ENCODE results near the gene AMIGO1.

AMIGO1 gene

DNA sequence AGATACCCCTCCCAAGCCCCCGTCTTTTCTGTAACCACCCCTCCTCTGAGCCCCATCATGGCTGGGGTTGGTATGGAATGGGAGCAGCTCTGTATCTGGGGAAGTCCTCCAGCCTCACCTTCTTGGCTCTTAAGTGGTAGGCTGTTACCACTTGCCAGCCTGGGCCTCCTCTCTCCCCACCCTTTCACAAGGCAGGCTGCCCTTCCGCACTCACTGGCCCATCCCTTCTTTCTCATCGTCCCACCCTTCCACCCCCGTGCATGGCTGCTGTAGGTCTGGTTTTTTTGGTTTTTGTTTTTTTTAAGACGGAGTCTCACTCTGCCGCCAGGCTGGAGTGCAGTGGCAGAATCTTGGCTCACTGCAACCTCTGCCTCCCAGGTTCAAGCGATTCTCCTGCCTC, 10.4 kb downstream of the AMIGO1 start:
- no peak overlapping the region for H3K4me2 ChIP-seq
- H3K27ac ChIP-seq, result no peak overlapping the region
- TF ChIP-seq, protein P1, sequence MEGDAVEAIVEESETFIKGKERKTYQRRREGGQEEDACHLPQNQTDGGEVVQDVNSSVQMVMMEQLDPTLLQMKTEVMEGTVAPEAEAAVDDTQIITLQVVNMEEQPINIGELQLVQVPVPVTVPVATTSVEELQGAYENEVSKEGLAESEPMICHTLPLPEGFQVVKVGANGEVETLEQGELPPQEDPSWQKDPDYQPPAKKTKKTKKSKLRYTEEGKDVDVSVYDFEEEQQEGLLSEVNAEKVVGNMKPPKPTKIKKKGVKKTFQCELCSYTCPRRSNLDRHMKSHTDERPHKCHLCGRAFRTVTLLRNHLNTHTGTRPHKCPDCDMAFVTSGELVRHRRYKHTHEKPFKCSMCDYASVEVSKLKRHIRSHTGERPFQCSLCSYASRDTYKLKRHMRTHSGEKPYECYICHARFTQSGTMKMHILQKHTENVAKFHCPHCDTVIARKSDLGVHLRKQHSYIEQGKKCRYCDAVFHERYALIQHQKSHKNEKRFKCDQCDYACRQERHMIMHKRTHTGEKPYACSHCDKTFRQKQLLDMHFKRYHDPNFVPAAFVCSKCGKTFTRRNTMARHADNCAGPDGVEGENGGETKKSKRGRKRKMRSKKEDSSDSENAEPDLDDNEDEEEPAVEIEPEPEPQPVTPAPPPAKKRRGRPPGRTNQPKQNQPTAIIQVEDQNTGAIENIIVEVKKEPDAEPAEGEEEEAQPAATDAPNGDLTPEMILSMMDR (conservative IDR thresholded peaks at IDR 0.05; ENCODE audit: low read depth, low read length), result no peak
- no peak overlapping the region for H3K9ac ChIP-seq
- H2AFZ ChIP-seq (ENCODE audit: low read depth), result no peak overlapping the region
- peaks cover 14% of the 10 kb centered on the region; the same call in 1 of the 2 replicates for H3K79me2 ChIP-seq (ENCODE audit: insufficient read depth, low read depth)
- peaks cover 10% of the 10 kb centered on the region for H3K4me1 ChIP-seq (ENCODE audit: low read depth, poor library complexity, severe bottlenecking)
- no peaks in the 10 kb centered on the region; the same call in 1 of the 2 replicates for H3K36me3 ChIP-seq (ENCODE audit: insufficient read depth)
- H3K4me3 ChIP-seq (IDR thresholded peaks at IDR 0.05; ENCODE audit: insufficient read depth, low read depth, low read length), result no peak overlapping the region
- no peaks in the 10 kb centered on the region for H3K27me3 ChIP-seq (ENCODE audit: insufficient read depth, low read depth)
- no peaks in the 10 kb centered on the region for H4K20me1 ChIP-seq (ENCODE audit: insufficient read depth)

DNA sequence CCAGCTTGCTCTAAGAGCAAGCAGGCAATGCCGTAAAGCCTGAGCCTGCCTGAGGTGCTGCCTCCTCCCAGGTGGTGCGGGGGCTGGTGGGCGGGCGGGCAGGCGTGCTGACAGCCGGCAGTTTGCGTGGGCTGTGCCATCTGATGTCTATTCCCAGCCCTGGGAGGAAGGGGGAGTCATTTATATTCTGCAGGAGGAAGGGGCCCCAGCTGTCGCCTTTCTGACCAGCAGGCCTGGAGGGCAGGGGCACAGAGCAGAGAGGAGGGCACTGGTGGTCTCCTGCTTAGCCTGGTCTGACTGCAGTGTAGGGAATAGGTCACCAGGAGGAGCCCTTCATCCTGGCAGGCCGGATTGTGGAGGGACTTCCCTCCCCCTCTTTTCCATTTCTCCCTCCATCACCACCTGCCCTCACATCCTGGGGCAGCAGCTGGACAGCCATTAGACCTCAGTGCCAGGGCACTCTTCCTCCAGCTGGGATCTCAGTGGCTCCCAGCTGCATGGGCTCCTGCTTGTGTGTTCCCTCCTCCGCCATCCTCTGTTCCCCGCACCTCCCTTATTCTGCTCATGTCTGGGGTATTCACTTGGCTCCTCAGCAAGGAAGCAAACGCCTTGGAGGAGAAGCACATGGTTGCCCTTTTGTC, 11.2 kb downstream of the AMIGO1 start:
- Histone ChIP-seq H3K79me2 (ENCODE audit: insufficient read depth, low read depth) (peaks cover 14% of the 10 kb centered on the region; the same call in 1 of the 2 replicates), H4K20me1 (ENCODE audit: insufficient read depth) (no peaks in the 10 kb centered on the region), H3K27me3 (ENCODE audit: insufficient read depth, low read depth) (no peaks in the 10 kb centered on the region), H3K4me1 (ENCODE audit: low read depth, poor library complexity, severe bottlenecking) (peaks cover 15% of the 10 kb centered on the region), H3K36me3 (ENCODE audit: insufficient read depth) (no peaks in the 10 kb centered on the region; the same call in 1 of the 2 replicates), H2AFZ (ENCODE audit: low read depth) (no peak overlapping the region), H3K9ac (no peak overlapping the region), H3K27ac (no peak overlapping the region), H3K4me2 (no peak overlapping the region), H3K4me3 (IDR thresholded peaks at IDR 0.05; ENCODE audit: insufficient read depth, low read depth, low read length) (no peak overlapping the region)
- TF ChIP-seq, protein P1 (conservative IDR thresholded peaks at IDR 0.05; ENCODE audit: low read depth, low read length), result peak; percentile 70

DNA sequence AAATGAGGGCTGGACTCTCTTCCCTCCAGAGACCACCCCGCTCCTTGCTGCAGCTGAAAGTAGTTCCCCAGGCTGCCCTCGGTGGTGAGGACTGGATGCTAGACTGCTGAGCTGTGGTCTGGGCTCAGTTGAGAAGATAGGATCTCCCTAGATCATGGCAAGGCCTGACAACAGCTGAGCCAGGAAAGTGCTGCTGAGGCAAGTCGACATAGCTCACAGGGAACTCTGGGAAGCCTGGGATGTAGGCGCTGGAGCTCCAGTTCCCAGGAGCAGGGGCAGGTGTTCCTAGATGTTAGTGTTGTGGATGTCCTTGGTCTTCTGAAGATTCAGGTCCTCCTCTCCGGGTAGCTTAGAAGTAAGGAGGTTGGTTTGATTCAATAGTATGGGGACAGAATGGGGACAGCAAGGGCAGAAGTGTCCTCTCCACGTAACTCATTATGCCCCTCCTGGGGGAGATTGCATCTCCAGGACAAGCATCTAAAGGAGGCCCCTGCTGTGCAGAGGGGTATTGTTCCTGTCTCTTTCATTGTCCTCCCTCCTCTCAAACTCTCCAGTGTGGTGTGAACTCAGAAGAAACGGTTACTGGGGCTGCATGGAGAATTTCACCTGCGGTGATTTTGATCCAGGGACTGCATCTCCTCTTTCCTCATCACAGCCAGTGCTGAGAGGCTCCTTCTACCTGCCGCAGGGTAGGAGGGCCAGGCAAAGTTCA, 11.9 kb downstream of the AMIGO1 start:
- no peak overlapping the region for H3K4me2 ChIP-seq
- no peaks in the 10 kb centered on the region; the same call in 1 of the 2 replicates for H3K36me3 ChIP-seq (ENCODE audit: insufficient read depth)
- H2AFZ ChIP-seq (ENCODE audit: low read depth), result no peak overlapping the region
- peaks cover 18% of the 10 kb centered on the region for H3K4me1 ChIP-seq (ENCODE audit: low read depth, poor library complexity, severe bottlenecking)
- H3K9ac ChIP-seq, result no peak overlapping the region
- no peaks in the 10 kb centered on the region for H3K27me3 ChIP-seq (ENCODE audit: insufficient read depth, low read depth)
- no peak overlapping the region for H3K27ac ChIP-seq
- no peak overlapping the region for H3K4me3 ChIP-seq (IDR thresholded peaks at IDR 0.05; ENCODE audit: insufficient read depth, low read depth, low read length)
- peaks cover 14% of the 10 kb centered on the region; the same call in 1 of the 2 replicates for H3K79me2 ChIP-seq (ENCODE audit: insufficient read depth, low read depth)
- H4K20me1 ChIP-seq (ENCODE audit: insufficient read depth), result no peaks in the 10 kb centered on the region
- TF ChIP-seq, protein P1 (conservative IDR thresholded peaks at IDR 0.05; ENCODE audit: low read depth, low read length), result no peak

DNA sequence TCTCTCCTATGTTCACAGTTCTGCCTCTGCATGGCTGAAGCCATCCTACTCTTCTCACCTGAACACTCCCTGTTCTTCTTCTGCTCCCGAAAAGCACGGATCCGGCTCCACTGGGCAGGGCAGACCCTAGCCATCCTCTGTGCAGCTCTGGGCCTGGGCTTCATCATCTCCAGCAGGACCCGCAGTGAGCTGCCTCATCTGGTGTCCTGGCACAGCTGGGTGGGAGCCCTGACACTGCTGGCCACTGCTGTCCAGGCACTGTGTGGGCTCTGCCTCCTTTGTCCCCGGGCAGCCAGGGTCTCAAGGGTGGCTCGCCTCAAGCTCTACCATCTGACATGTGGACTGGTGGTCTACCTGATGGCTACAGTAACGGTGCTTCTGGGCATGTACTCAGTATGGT, 13.8 kb downstream of the AMIGO1 start:
- Histone ChIP-seq H3K27me3 (ENCODE audit: insufficient read depth, low read depth) (no peaks in the 10 kb centered on the region), H3K27ac (no peak overlapping the region), H3K4me1 (ENCODE audit: low read depth, poor library complexity, severe bottlenecking) (peaks cover 18% of the 10 kb centered on the region), H3K36me3 (ENCODE audit: insufficient read depth) (no peaks in the 10 kb centered on the region; the same call in 1 of the 2 replicates), H2AFZ (ENCODE audit: low read depth) (no peak overlapping the region), H4K20me1 (ENCODE audit: insufficient read depth) (no peaks in the 10 kb centered on the region), H3K4me3 (IDR thresholded peaks at IDR 0.05; ENCODE audit: insufficient read depth, low read depth, low read length) (no peak overlapping the region), H3K79me2 (ENCODE audit: insufficient read depth, low read depth) (peaks cover 14% of the 10 kb centered on the region; the same call in 1 of the 2 replicates), H3K4me2 (no peak overlapping the region; the same call in 1 of the 2 replicates), H3K9ac (no peak overlapping the region)
- TF ChIP-seq, protein P1 (conservative IDR thresholded peaks at IDR 0.05; ENCODE audit: low read depth, low read length), result no peak

Measured in KMS-11 (cell line).